ENCODE results near the gene REXO4. TPM values are rescaled to one million over a fixed set of nuclear protein-coding genes. Genes with fewer than 3 reads are reported as not detected.

Gene REXO4
- total and polyA plus RNA-seq, 2 of the 8 experiments (the other 6 are each of a cell fraction or from before 2014, with no cell fraction given) = 19.1 to 38.3 TPM

DNA sequence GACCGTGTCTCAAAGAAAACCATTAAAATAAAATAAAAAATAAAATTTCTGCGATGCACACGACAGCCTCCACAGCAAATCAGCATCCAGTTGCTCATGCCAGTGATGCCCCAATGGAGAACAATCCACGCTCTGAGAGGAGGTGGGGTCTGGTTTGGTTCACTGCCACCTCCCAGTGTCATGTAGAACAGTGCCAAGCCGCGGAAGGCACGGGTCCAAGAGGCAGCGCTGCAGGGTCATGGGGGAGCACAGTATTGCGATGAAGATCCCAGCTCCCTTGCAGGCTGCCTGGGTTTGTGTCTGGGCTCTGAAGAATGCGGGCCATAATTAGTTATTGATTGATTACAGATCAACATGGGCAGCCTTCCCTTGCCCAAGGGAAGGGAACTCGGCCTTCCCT, 35.8 kb upstream of the REXO4 start (continued):
- TF ChIP-seq, protein P1, sequence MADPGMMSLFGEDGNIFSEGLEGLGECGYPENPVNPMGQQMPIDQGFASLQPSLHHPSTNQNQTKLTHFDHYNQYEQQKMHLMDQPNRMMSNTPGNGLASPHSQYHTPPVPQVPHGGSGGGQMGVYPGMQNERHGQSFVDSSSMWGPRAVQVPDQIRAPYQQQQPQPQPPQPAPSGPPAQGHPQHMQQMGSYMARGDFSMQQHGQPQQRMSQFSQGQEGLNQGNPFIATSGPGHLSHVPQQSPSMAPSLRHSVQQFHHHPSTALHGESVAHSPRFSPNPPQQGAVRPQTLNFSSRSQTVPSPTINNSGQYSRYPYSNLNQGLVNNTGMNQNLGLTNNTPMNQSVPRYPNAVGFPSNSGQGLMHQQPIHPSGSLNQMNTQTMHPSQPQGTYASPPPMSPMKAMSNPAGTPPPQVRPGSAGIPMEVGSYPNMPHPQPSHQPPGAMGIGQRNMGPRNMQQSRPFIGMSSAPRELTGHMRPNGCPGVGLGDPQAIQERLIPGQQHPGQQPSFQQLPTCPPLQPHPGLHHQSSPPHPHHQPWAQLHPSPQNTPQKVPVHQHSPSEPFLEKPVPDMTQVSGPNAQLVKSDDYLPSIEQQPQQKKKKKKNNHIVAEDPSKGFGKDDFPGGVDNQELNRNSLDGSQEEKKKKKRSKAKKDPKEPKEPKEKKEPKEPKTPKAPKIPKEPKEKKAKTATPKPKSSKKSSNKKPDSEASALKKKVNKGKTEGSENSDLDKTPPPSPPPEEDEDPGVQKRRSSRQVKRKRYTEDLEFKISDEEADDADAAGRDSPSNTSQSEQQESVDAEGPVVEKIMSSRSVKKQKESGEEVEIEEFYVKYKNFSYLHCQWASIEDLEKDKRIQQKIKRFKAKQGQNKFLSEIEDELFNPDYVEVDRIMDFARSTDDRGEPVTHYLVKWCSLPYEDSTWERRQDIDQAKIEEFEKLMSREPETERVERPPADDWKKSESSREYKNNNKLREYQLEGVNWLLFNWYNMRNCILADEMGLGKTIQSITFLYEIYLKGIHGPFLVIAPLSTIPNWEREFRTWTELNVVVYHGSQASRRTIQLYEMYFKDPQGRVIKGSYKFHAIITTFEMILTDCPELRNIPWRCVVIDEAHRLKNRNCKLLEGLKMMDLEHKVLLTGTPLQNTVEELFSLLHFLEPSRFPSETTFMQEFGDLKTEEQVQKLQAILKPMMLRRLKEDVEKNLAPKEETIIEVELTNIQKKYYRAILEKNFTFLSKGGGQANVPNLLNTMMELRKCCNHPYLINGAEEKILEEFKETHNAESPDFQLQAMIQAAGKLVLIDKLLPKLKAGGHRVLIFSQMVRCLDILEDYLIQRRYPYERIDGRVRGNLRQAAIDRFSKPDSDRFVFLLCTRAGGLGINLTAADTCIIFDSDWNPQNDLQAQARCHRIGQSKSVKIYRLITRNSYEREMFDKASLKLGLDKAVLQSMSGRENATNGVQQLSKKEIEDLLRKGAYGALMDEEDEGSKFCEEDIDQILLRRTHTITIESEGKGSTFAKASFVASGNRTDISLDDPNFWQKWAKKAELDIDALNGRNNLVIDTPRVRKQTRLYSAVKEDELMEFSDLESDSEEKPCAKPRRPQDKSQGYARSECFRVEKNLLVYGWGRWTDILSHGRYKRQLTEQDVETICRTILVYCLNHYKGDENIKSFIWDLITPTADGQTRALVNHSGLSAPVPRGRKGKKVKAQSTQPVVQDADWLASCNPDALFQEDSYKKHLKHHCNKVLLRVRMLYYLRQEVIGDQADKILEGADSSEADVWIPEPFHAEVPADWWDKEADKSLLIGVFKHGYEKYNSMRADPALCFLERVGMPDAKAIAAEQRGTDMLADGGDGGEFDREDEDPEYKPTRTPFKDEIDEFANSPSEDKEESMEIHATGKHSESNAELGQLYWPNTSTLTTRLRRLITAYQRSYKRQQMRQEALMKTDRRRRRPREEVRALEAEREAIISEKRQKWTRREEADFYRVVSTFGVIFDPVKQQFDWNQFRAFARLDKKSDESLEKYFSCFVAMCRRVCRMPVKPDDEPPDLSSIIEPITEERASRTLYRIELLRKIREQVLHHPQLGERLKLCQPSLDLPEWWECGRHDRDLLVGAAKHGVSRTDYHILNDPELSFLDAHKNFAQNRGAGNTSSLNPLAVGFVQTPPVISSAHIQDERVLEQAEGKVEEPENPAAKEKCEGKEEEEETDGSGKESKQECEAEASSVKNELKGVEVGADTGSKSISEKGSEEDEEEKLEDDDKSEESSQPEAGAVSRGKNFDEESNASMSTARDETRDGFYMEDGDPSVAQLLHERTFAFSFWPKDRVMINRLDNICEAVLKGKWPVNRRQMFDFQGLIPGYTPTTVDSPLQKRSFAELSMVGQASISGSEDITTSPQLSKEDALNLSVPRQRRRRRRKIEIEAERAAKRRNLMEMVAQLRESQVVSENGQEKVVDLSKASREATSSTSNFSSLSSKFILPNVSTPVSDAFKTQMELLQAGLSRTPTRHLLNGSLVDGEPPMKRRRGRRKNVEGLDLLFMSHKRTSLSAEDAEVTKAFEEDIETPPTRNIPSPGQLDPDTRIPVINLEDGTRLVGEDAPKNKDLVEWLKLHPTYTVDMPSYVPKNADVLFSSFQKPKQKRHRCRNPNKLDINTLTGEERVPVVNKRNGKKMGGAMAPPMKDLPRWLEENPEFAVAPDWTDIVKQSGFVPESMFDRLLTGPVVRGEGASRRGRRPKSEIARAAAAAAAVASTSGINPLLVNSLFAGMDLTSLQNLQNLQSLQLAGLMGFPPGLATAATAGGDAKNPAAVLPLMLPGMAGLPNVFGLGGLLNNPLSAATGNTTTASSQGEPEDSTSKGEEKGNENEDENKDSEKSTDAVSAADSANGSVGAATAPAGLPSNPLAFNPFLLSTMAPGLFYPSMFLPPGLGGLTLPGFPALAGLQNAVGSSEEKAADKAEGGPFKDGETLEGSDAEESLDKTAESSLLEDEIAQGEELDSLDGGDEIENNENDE (IDR thresholded peaks at IDR 0.05; ENCODE audit: insufficient replicate concordance, low read length) = no peak
- TF ChIP-seq, protein P2, sequence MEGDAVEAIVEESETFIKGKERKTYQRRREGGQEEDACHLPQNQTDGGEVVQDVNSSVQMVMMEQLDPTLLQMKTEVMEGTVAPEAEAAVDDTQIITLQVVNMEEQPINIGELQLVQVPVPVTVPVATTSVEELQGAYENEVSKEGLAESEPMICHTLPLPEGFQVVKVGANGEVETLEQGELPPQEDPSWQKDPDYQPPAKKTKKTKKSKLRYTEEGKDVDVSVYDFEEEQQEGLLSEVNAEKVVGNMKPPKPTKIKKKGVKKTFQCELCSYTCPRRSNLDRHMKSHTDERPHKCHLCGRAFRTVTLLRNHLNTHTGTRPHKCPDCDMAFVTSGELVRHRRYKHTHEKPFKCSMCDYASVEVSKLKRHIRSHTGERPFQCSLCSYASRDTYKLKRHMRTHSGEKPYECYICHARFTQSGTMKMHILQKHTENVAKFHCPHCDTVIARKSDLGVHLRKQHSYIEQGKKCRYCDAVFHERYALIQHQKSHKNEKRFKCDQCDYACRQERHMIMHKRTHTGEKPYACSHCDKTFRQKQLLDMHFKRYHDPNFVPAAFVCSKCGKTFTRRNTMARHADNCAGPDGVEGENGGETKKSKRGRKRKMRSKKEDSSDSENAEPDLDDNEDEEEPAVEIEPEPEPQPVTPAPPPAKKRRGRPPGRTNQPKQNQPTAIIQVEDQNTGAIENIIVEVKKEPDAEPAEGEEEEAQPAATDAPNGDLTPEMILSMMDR (IDR thresholded peaks at IDR 0.05; ENCODE audit: control extremely low read depth in 1 of 3, insufficient read depth in 1 of 3, low read depth in 1 of 3, low read length in 3 of 3) = no peak
- TF ChIP-seq CHD2 (IDR thresholded peaks at IDR 0.05; ENCODE audit: low read length) = no peak
- no peak for TF ChIP-seq SP1 (IDR thresholded peaks at IDR 0.05; ENCODE audit: low read depth, low read length)
- no peak for TF ChIP-seq TEAD4 (IDR thresholded peaks at IDR 0.05; ENCODE audit: low read depth, low read length)
- TF ChIP-seq SP4 (IDR thresholded peaks at IDR 0.05; ENCODE audit: low read length) = no peak
- TF ChIP-seq CBX8 (IDR thresholded peaks at IDR 0.05; ENCODE audit: borderline replicate concordance, low read depth, low read length) = no peak
- TF ChIP-seq KDM1A (IDR thresholded peaks at IDR 0.05; ENCODE audit: borderline replicate concordance, low read length) = no peak
- no peak for TF ChIP-seq SAP30 (IDR thresholded peaks at IDR 0.05; ENCODE audit: insufficient read depth, insufficient replicate concordance, low read length)

All from H1 (cell line).